Left renal pelvis (tissue), 4 donors: ENCODE measurements around the gene CXCR6. TPM values are rescaled to one million over a fixed set of nuclear protein-coding genes. Genes with fewer than 3 reads are reported as not detected.

Source experiments
- DNase-seq, 4 donors: peaks; one replicate each; pipeline ENCODE4 v3.0.0-alpha.2; 2013; ENCODE audit warnings: low read depth in 4 of 4, low spot score in 3 of 4
- polyA plus RNA-seq, 4 donors: library from polyadenylated mRNA; unstranded; fragments of 120-200 nt; gene quantifications; one replicate each; pipeline ENCODE4 v1.2.1, GENCODE V29; 2013; ENCODE audit not compliant: insufficient read length in 4 of 4

CXCR6 gene
- under 1 TPM; 0.20 to 0.55 (median 0.40) TPM for polyA plus RNA-seq

DNA sequence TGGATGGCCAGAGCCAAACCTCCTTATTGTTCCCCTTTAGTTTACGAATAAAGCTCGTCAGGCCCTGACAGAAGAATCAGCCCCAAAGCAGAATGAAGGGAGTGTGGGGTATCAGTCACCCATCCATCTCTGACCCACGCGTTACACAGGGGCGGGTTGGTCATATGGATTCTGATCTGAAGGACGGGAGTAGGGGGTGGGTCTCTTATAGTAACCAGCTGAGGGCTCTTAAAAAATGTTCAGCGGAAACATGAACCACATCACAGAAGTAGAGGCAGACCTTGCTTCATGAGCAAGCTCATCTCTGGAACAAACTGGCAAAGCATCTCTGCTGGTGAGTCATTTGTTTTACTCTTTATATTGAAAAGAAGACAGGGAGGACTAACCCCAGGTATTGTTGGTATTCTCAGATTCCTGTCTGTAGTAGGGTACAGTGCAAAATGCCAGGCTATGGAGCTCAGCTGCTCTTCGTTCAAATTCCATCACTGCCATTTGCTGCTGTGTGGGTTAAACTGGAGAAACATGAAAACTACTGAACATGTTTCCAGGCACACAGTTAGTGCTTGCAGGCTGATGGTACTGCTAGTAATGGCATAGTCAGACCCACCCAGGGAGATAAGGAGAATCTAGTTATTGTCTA is at the start of gene CXCR6:
TSS of gene CXCR6 (plus strand) at position 258 of the 640 bp plus-strand sequence. CDS start 3,018 bp downstream, outside the sequence.
- DNase-seq, result no peak

DNA sequence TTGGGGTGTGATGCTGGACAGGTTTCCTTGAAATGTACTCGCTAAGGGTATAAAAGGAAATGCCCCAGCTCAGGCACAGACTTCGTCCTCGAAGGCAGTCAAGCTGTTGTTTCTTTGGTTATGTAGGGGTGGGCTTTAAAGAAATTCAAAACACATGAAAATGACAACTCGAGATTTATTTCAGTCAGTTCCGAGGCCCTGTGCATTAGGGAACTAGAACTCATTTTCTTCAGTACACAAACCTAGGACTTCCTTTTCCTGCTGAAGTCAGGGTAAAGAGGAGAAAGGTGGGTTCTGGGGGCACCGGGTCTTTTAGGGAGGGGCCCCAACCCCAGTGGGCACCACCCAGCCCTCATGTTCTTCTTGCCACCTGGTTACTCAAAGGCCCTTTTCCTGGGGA is 49.2 kb upstream of the CXCR6 start:
- DNase-seq, result no peak

DNA sequence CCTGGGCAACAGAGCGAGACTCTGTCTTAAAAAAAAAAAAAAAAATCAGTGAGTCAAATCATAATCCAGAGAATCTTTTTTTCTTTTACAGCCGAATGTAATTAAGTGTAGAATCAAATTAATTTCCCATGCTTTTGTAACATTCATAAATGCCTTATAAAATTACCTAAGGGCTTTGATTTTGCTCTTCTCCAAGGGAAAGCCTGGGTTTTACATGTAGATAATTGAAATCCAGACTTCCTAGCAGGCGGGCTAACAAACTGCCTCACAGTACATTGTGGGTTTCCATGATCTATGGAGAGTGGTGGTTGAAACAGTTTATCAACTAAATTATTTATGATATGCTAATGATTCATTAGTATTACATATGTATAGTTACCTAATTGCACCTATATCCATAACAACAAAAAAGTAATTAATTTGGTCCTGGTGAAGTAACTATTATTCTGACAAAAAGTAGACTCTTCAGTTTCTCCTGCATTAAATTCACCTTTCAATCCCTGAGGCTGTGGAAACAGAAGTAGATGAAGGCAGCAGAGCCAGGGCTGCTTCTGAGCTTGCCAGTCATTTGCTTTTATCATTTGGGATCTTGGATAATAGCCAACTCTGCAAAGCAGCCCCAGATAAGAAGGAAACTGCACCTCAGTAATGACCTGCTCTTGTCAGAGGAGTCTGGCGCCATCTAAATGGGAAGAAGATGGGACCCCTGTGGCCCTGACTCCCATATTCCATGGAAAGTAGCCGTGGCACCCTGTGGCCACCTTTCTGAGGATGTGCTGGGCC is 47.4 kb upstream of the CXCR6 start:
- no peak for DNase-seq

DNA sequence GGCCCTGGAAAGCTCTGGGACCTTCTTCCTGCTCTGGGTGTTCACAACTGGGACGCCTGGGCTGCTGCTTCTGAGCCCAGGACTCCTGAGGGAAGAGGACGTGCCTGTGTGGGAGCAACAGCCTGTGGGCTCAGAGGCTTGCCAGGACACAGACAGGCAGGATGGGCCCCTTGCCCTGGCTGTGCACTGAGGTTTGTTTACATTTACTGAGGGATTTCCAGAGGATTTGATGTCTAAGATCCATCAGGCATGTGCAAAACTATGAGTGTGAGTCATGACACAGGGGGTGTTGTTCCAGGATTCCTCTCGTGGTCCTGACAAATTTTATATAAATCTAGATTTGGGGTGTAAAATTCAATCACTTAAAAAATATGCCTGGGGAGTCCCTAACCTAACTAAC is 46.3 kb upstream of the CXCR6 start:
- DNase-seq, result no peak

DNA sequence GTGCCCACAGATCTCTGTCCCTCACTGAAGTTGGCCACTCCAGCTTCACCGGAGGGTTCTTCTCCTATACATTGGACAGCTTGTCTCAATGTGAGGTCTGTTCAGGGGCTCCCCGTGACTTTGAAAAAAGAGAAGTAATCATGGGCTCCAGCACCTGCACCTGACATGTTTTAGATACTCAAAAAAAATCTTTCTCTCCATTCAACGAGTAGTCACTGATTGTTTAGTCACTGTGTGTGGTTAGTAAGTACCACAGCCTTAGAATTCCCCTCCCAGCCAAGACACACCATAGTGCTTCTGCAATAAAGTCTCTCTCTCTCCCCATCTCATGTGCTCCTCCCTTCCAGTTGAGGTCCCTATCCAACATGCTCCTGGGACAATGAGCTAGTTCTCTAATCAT is 38.3 kb upstream of the CXCR6 start:
- no peak for DNase-seq

DNA sequence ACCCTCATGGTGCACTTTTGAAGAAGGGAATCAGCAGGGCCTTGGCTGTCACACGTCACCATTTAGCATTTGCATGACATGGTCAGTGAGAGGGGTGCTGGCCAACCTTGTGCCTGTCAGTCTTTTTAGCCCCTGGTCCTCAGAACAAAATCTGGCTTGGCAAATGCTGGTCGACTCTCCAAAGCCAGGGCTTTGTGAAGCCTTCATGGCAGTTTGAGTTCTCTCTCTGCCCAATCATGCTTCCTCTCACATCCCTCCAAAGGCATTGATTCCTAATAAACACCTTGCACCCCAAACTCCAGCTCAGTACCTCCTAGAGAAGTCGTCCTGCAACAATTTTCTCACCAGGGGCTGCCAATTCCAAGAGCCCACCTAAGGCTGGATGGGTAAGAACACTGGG is 37.5 kb upstream of the CXCR6 start:
- DNase-seq, result no peak

DNA sequence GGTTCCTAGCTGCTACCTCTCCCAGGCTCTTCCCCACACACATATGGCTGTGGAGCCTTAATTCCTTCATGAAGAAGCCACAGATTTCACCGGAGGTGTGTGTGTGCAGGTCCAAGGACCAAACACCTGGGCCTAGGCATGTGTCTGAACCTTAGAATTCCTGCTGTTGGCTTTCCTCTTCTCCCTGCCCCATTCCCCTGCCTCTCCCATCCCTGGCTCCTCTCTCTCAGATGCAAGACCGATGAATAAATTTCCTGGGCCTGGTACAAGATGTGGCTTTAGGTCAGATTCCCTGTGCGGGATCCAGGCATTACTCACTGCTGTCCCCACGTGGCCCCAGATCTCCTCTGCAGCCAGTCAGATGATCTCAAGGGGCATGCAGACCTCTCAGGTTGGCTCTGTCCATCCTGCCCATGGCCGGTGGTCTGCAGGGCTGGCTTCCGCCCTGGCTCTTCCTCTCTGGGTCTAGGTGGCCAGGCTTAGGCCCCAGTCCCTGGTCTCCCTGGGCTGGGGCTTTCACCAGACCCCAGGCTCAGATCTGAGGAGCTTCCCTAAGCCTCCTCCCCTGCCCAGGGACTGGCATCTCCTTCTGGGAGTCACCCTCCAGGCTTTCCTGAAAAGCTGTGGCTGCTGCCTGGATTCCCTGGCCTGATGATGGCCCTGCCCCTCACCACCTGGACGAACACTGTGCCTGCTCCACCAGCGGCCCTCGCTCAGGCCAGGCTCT is 36.4 kb upstream of the CXCR6 start:
- DNase-seq, result no peak

DNA sequence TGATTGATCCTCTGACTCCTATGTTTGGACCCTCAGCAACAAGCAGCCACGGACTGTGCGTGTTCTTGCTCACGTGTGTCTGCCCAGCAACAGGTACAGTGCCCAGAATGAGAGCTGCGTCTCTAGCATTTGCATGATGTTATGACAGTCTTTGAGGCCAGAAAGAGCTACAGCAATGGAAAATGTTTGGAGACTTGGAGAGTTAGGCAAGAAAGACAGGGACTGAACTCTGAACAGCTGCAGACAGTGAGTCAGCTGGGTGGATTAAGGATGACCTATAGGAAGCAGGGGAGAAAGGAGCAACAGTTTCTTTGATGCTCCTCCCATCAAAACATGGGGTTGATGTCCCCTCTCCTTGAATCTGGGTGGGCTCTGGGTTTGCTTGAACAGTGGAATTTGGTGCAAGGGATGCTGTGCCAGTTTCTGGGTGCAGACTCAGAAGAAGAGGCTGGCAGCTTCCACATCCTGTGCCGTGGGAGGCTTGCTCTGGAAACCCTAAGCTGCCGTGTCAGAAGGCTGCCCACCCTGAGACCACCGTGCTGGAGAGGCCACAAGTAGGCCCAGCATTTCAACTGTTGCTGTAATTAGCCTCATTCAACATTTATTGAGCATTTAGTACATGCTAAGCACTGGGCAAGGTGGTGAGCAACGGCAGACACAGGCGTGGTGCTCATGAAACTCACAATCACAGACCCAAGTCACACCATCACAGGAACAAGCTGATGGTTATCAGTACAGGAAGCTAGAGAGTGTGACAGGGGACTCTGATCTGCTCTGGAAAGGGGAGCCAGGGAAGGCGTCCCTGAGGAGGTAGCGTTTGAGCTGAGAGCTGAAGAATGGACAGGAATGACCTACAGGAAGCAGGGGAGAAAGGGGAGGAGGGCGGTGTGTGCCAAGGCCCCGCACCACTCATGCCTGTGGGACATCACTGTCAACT is 35.2 kb upstream of the CXCR6 start:
- DNase-seq, result no peak

DNA sequence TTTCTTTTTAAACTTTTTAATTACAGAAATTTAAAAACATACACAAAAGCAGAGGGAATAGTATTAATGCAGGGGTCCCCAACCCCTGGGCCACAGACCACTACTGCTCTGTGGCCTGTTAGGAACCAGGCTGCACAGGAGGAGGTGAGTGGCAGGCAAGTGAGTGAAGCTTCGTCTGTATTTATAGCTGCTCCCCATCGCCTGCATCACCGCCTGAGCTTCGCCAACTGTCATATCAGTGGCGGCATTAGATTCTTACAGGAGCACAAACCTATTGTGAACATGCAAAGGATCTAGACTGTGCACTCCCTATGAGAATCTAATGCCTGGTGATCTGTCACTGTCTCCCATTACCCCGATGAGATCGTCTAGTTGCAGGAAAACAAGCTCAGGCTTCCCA is 34.5 kb upstream of the CXCR6 start:
- DNase-seq, result no peak

DNA sequence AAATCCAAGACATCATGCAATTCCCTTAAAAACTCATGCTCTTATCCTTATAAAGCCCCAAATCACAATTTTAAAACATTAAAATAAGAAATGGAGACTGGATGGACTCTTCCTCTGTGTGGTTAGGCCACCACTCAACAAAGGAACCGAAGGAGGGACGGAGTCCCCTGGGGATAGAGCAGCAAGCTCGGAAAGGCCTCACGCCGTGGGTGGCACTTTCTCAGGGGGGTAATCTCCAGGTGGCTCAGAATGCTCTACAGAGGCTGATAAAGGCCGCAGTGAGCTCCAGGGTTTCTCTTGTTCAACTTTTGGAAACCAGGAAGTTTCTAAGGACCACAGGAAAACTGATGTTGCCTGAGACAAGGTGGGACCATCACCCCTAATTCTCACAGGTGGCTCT is 33.7 kb upstream of the CXCR6 start:
- DNase-seq, result no peak

DNA sequence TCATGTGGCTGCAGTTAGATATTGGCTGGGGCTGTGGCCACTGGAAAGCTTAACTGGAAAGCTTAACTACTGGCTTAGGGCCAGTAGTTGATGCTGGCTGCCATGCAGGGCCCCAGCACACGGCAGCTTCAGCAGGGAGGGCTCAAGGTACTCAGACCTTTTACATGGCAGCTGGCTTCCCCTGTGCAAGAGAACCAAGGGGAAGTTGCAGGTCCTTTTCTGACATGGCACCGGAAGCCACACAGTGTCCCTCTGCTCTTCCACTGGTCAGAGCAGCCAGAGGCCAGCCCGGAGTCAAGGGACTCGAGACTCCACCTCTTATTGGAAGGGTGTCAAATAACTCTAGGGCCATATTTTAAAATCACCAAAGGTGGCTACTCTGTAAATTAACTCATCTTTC is 32.4 kb upstream of the CXCR6 start:
- no peak for DNase-seq

DNA sequence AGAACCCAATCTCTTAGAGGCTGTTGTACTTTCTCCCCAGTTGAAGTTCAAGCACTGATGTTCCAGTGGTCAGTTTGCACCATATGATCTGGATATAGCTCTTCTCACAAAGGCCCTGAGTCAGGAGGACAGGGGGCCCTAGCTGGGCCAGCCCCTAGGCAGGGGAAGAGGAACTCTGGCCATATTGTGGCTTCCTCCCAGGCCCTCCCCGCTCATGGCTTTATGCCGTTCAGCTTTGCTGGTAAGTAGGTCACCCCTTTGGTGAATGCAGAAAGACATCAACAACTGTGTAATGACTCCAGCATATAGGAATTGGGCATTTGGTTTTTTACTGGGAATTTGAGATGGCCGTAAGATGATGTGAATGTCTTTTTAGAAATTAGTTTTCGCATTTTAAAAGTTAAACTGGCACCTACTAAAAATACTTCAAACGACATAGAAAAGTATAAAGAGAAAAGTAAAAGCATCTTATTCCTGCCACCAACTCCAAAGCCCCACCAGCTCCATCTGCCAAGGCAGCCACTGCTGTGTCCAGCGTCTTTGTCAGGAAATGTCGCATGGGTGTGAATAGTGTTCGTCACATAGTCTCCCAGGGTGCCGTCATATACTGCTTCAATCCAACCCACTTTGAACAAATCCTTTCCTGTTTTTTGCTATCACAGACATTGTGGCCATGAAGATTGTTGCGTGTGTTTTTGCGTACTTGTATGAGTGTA is 31.6 kb upstream of the CXCR6 start:
- DNase-seq, result no peak

DNA sequence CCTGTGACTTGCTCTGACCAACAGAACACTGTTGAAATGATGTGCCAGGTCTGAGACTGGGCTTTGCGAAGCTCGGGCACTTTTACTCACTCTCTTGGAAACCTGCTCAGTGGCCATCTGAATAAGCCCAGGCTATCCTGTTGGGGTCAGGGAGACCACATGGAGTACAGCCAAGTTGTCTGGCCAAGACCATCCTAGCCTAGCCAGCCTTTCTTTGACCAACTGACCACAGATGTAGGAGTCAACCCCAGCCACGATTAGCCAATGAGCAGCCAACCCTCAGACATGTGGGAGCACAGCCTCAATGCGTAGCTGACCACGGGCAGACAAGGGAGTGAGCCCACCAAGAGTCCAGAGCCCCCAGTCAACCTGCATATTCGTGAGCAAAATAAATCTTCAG is 30.8 kb upstream of the CXCR6 start:
- no peak for DNase-seq

DNA sequence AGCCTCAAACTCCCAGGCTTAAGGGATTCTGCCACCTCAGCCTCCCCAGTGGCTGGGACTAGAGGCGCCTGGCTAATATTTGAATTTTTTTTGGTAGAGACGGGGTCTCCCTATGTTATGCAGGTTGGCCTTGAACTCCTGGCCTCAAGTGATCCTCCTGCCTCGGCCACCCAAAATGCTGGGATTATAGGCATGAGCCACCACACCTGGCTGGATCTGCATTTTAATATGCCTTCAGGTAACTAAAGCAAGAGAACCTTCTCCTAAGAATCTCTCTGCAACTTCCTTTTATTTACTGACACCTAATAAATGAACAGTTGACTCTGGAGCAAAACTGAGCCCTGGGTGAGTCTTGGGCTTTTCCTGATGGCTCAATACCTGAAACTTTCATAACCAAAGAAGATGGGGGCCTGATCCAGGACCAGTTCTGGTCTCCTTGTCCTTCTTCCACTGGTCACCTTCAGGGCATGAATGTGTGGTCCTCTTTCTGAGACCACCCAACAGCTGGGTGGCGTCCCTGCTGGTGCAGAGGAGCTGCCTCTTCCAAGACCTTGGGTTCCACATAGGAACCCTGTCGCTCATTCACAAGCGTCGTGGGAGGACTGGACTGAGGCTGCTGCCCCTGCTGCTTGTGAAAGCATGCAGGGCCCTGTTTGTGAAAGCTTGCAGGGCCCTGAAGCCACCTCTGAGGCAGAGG is 28.8 kb upstream of the CXCR6 start:
- no peak for DNase-seq

DNA sequence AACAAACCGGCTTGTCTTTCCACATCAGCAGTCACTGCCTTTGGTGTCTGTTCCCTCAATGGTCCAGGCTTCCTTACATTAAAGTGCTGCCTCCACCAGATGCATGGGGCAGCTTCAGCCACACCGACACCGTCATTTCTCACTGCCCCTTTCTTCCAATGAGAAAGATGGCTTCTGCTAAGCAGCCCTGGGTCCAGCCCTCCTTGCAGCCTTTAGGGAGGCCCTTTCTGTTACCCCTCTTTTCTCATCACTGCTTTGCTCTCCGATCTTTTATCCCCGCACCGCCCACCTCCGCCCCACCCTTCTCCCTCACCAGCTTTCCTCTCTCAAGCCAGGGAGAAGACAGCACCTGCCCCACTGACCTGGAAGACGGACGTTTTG is 28.2 kb upstream of the CXCR6 start:
- DNase-seq, result no peak

DNA sequence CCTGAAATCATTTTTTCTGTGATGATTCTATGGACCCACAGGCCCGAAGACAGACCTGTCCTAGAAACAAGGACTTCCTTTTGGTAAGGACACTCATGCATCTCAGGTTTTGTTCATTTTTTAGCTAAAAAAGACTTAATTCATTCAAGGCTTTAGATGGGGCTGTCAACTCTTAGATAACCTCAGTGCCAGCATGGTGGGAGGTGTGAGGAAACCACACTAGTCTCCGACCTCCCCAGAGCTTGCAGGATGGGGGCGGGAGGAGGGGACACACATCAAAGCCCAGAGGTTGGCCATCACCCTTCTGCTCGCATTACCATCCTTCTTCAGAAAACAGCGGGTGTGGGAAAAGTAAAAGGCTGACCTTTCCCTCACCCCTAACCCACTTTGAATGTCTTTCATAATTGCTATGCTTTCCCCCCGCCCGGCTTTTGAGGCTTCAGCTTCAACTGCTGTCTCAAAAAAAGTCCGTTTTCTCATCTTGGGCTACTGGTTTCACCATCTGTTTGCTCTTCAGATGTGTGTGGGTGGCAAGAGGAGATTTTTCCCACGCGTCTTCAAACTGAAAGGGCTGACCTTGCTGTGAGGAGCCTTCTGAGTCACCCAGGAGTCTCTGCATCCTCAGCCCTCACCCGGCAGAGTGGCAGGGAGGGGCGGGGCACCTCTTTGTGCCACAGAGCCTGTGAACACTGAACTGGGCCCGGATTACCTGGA is 27.6 kb upstream of the CXCR6 start:
- no peak for DNase-seq

DNA sequence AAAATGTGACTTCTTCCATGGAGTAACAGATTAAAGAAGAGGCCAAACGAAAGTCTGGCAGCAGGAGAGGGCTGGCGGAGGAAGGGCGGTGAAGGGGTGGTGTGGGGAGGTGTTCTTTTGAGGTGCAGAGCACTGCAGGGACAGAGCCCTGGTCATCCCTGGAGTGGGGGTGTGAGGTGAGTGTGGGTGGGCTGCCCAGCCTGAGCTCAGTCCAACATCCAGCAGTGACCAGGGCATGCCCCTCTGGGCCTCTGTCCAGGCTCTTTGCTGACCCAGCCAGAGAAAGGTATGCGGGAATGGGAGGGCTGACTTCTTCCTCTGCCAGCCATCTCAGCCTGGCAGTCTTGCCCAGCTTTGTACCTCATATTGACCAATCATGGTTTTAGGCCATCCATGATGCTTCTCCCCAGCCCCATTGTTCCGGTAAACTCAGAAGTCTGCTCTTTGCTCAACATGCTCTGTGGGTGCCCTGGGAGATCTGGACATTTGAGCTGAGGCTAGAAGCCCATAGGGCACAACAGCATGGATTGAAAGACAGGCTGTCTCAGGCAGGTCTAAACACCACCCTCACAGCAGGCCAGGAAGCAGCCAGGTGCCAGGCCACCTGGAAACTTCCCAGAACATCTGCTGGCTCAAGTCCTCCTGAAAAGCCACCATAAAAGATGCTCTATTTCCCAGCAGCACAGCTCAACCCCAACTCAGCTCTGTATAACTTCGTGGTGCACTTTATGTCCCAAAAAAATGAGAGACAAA is 25.9 kb upstream of the CXCR6 start:
- no peak for DNase-seq
